Measurements from ENCODE around the gene MYL6.
"Not testable (repeated sequence)": the region's sequence is repeated elsewhere in the genome, so short reads cannot be mapped to it uniquely, and the experiment has no call there.

MYL6 gene

DNA sequence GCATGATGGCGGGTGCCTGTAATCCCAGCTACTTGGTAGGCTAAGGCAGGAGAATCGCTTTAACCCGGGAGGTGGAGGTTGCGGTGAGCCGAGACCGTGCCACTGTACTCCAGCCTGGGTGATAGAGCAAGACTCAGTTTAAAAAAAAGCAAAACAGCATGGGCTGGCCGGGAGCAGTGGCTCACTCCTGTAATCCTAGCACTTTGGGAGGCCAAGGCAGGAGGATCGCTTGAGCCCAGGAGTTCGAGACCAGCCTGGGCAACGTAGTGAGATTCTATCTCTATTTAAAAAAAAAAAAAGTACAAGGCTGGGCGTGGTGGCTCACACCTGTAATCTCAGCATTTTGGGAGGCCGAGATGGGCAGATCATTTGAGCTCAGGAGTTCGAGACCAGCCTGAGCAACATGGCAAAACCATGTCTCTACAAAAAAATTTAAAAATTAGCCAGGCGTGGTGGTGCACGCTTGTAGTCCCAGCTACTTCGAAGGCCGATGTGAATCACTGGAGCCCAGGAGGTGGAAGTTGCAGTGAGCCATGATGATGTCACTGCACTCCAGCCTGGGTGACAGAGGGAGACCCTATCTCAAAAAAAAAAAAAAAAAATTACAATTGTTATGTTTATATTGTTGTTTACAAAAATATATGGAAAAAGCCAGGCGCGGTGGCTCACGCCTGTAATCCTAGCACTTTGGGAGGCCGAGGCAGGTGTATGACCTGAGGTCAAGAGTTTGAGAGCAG, 1.5 kb upstream of the MYL6 start:
- not testable (repeated sequence) for DNase-seq (ENCODE audit: low read depth)

DNA sequence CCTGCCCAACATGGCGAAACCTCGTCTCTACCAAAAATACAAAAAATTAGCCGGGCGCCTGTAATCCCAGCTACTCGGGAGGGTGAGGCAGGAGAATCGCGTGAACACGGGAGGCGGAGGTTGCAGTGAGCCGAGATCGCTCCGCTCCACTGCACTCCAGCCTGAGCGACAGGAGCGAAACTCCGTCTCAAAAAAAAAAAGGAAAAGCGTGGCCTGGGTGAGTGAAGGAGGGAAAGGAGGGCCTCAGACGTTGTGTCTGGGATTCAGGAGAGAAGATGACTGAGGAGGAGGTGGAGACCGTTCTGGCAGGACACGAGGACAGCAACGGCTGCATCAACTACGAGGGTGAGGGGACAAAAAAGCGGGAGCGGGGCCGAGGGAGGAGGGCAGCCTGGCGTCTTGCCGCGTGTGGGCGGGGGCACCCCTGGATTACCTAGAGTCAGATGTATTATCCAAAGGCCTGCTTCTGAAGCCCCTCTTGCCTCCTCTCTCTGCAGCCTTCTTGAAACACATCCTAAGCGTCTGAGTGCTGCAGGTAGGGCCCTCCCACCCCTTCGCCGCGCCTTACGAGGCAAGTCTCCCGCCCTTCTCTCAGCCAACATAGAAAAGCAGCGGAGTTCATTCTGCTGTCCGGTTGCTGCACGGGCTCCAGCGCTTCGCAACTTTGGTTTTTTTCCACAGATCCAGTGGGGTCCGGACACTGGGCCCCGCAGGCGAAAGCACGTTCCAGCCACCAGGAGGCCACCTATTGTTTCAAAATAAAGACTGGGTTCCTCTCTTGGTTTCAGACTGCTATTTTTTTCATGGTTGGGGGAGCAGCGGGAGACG, 744 bp upstream of the MYL6 start:
- DNase-seq (ENCODE audit: low read depth) = peak; percentile 79

DNA sequence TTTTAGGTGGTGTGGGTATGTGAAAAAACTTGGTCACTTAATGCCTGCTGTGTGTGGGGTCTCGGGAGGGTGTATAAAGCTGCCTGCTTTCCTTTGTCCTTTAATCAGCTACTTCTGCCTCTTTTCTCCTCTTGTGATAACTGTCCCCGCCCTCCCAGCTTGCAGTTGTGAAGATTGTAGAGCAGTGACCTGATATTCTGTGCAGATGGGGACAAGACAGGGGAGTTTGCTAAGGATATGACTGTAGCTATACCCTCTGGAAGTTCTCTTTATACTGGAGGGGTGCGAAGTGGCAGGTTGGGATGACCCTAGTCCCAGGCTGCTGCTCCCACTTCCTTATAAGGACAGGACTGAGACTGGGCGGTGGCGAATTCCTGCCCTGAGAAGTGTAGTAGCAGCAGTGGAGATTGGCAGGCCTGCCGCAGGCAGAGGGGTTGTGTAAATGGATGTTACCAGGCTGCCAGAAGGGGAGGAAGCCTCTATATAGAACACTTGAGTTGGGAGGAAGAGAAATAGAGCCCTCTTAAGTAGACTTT, 835 bp downstream of the MYL6 start:
- DNase-seq (ENCODE audit: low read depth) = peak; percentile 59

DNA sequence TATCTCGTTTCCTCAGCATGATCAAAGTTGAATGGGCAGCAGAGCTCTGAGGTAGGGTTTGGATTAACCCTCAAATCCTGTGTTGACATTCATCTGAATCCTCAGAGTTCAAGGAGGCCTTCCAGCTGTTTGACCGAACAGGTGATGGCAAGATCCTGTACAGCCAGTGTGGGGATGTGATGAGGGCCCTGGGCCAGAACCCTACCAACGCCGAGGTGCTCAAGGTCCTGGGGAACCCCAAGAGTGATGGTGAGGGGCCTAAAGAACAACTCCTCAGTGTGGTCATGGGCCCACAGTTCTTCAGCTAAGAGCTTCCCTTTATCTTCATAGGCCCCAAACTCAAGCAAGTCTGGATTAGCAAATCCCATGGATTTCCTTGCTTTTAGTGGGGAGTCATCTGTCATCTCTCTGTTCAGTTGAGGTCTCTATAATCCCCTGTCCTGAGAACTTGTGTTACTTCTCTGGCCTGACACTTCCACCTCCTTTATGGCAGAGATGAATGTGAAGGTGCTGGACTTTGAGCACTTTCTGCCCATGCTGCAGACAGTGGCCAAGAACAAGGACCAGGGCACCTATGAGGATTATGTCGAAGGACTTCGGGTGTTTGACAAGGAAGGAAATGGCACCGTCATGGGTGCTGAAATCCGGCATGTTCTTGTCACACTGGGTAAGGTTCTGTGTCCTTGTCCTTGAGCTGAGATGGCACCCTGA, 1.5 kb downstream of the MYL6 start:
- DNase-seq (ENCODE audit: low read depth) = no peak

DNA sequence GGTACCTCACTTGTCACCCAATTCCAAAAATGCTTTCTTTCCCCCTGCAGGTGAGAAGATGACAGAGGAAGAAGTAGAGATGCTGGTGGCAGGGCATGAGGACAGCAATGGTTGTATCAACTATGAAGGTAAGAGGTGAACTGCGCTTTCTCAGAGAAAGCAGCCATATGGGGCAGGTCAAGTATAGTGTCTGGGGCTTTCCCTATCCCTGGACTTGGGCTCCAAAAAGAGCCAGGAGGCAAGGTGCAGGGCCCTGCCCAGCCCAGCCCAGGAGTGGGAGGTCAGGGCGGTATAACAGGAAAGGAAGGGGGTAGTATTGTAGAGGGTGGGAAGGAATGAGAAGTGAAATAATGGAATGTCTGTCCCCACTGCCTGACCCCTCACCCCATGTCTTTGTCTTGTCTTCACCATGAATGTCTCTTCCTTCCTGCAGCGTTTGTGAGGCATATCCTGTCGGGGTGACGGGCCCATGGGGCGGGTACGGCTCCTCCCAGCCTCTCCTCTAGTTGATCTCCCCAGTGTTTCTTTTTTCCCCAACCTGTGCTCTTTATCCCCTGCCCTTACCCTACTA, 2.1 kb downstream of the MYL6 start:
- no peak for DNase-seq (ENCODE audit: low read depth)

DNA sequence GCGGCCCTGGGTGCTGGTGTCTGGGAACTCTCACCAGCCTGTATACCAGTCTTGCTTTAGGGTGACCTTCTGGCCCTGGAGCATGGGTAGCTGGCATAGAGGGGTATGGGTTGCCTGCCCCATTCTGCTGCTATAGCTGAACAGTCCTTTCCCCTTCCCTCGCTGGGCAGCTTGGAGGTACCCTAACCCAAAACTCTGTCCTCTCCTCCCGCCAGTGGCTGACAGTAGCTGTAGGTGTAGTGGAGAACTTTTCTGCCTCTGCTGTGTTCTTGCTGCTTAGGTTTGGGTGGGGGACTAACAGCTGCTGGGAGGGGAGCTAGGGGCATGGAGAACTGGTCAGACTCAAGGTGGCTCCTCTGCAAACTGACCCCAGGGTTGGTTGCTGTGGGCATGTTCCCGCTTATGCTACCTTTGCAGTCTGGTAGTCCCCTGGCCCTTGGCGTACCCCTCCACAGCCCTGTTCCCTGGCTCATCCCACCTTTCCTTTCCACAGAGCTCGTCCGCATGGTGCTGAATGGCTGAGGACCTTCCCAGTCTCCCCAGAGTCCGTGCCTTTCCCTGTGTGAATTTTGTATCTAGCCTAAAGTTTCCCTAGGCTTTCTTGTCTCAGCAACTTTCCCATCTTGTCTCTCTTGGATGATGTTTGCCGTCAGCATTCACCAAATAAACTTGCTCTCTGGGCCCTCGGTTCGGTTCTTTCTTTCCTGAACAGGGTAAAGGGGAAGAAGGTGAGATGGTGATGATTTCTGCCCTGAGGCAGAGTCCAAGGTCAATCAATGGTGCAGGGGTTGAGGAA, 2.9 kb downstream of the MYL6 start:
- no peak for DNase-seq (ENCODE audit: low read depth)

DNA sequence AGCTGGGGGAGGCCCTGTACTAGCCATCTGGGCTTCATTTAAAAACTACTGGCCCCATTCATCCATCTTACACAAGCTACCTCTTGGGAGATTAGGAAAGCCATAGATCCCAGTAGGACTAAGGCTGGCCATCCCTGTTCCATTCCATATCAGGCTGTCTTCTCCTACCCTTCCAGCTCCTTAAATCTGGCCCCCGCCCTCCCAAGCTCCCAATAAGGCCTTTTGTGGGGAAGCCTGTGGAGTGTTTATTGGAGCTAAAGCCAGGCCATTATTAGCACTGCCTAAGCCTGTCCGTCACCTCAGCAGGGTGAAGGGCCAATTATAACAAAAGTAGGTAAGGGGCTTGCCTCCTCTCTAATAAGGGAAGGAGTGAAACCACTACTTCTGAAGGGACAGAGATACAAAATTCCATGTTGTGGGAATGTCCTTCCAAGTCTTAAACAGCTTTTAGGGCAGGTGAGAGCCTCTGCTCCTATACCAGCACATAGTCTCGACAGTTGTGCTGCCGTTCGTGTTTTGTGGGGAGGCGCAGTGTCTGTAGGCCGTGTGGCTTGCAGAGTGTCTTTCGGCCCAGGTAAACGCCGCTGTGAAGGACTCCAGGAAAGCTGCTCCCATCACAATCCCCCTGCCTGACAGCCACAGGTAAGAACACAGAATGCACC, 3.7 kb downstream of the MYL6 start:
- no peak for DNase-seq (ENCODE audit: low read depth)

DNA sequence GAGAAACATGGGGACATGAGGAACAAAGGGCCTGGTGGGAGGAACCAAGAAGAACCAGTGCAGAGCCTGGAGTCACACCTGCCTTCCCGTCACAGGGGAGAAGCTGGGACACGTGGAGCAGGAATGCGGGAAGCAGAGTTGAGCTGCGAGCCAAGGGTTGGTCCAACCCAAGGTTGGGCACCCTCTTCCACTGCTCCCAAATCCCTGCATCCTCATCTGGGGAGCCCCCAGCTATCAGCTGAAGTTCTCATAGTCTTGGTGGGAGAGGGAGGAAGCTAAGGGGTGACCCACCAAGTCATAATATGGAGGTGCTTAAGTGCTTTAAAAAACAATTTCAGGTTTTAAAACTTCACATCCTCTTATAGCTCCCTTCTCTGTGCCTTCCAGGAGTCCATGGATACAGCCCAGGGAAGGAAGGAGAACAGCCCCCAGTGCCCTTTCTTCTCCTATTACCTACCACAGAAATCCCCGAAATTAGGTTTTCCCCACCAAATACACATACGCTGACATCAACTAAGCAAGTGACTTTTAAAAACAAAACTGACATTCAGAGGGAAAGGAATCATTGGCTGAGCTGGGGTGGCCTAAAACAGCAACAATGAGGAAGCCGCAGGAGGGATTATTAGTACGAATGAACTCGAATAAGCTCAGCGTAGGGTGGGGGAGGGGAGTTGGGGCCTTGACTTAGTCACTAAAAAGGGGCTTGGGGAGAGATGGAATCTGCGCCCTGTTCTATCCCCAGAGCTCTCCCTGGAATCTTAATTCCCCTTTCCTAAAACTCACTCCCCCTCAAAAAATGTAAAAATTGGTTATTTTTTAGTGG, 4.5 kb downstream of the MYL6 start:
- DNase-seq (ENCODE audit: low read depth) = no peak

DNA sequence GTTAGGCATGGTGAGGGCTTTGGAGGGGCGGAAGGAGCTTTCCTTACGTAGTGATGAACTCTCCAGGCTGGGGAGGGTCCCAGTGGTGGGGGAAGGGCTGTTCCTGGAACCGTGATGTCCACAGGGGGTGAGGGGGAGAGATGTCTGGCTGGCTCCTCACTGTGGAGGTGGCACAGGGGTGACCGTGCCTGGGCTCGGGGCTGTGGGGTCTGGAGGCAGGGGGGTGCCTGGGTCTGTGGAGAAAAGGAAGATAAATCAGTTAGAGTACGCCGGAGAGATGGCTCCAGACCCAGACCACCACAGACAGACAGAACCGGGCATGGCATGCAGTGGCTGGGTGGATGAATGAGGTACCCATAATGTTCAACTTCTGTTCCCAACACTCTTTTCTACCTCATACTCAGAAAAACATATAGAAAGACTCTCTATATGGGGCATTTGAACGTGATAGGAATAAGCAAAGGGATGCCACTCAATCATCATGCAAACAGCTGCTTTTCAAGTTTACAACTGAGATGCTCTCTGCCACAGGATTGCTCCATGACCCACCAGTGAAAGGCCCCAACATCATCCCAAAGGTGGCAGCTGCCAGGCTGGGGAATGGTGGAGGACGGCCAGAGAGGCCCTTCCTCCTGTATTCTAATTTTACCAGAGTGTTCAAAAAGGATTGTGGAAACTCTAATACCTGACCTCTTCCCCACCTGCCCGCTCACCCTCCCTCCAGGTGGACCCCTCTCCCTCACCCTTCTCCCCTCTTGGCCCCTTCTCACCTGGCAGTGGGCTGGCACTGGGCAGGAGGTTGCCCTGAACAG, 5.6 kb downstream of the MYL6 start:
- no peak for DNase-seq (ENCODE audit: low read depth)

DNA sequence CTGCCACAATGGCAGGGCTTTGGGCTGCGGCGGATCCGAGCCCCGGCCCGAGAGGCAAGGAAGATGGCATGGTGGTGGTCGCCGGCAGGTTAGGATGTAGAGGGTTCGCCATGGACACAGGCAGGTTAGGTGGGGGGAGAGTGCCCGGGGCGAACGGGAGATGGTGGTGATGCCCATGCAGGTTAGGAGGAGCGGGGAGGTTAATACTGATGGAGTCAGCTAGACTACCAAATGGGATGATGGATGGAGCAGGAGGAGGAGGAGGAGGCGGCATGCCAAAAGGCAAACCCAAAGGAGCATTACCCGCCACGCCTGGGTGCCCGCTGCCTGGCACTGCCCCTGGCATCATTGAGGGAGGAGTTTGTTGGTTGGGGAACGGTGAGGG, 6.2 kb downstream of the MYL6 start:
- DNase-seq (ENCODE audit: low read depth) = no peak

DNA sequence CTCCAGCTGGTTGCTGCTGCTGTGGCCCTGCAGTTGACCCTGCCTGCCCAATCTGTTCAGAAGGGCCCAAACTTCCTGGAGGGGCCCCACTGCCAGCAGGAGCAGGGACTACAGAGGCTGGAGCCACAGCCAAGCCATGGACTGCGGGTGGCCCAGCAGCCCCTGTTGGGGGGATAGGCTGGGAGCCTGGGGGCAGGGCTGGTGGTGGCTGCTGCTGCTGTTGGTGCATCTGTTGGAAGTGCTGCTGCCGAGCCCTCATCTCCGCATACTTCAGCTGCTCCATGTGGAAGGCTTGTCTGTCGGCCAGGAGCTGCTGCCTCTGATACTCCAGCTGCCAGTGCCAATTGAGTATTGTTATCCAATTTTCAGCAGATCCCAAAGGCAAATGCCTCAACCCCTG, 7.2 kb downstream of the MYL6 start:
- no peak for DNase-seq (ENCODE audit: low read depth)

DNA sequence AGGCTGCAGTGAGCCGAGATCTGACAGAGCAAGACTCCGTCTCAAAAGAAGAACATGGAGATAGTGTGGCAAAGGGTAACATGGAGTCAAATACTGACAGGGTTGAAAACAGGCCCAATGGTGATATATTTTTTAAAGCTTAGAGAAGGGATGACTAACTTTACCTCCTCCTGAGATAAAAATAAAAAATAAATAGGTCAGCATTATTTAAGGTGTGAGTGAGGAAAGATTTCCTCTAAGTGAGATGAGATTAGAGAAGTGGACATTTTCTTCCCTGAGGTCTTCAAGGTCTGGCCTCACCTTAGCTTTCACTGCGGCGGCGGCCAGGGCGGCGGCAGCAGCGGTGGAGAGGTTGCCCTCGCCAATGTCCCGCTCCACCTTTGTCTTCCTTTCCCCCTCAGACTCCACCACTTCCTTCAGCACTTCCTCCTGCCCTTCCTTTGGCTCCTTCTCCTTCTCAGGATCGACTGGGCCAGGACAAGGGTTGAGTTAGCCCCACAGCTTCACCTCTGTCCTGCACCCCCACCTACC, 11.1 kb downstream of the MYL6 start:
- DNase-seq (ENCODE audit: low read depth) = no peak

DNA sequence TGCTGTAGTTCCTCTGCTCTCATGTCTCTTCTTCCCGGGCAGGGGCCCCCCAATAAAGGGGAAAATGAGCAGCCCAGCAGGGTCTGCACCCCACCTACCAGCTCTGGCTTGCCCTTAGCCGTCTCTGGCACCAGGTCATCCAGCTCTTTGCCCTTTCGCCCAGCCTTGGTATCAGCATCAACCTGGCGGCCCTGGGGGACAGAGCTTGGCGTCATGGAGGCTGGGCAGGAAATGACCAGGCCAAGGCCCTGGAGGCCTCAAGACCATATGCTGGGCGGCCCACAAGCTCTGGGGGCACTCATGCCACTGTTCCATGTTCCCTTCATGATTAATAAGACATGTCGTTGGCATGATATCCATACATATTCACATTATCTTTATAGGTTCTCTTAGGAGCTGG, 14.7 kb downstream of the MYL6 start:
- no peak for DNase-seq (ENCODE audit: low read depth)

DNA sequence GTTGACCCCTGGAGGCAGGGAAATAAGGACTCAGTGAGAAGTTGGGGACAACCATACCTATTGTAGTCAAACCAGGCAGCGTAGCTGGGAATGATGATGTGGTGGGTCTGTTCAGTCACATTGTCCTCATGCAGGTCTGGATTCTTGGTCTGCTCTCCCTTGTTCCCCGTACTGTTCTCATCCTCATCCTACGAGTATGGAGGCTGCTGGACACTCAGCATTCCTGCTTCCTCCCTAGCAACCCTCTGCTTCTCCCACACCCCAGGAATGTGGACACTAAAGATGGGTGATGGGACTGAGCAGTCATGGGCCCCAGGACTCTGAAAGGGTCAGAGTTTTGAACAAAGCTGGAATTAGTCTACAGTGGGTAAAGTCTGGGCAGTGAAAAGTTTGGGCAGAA, 20.2 kb downstream of the MYL6 start:
- DNase-seq (ENCODE audit: low read depth) = no peak

DNA sequence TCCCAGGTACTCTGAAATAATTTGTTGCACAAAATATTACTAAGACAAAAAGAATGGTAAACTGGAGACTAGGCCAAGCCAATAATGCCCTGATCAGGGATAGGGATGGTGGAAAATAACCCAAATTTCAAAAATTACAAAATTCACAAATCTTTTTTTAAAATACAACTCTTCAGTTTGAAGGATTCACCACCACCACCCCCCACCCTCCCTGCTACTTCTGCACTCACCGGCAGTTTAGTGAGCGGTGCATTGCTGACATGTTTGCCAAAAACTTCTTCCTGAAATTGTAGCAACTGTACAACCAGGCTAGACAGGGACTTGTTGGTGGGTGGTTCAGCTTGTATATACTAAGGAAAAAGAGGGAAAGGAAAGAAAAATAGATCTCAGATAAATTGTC, 28.8 kb downstream of the MYL6 start:
- DNase-seq (ENCODE audit: low read depth) = no peak

DNA sequence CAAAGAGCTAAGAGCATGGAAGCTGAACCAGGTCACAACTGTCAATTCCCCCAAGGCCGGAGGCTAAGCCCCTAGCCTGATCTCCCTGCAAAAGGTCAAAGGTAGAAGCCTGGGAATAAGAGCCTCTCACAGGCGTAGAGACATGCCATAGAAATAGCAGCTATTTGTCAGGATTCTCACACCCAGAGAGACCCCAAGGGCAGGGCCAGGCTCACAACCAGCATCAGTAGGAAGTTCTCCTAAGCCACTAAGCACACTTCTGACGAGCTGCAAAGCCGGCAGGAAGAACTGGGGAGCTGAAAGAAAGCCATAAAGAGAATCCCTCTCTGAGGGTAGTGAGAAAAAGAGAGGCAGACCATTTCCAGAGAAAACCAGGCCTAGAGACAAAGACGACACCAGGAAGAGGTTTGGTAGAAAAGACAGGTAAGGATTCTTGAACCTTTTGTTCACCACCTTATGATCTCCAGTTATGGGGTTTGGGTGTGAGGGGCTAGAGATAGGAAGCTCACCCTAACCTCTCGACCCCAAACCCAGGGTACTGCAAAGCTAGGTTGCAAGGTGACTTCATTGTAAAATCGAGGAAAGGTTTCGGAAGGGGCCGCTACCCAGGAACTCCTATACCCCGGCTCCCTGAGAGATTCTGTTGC, 30.1 kb downstream of the MYL6 start:
- no peak for DNase-seq (ENCODE audit: low read depth)

DNA sequence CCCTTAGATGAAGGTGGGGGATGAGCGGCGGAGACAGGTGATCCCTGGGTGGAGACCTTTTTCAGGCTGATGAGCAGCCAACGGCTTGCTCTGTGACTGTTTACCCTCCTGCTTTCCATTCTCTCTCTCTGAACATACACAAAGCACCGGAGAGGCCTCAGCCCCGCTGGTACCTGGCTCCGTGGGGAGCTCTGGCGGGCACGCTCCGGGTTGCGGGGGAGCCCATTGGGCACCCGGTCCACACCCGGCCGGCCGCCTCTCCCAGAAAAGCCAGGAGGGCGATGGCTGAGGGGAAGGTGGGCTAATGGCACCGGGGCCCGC, 30.6 kb downstream of the MYL6 start:
- no peak for DNase-seq (ENCODE audit: low read depth)

DNA sequence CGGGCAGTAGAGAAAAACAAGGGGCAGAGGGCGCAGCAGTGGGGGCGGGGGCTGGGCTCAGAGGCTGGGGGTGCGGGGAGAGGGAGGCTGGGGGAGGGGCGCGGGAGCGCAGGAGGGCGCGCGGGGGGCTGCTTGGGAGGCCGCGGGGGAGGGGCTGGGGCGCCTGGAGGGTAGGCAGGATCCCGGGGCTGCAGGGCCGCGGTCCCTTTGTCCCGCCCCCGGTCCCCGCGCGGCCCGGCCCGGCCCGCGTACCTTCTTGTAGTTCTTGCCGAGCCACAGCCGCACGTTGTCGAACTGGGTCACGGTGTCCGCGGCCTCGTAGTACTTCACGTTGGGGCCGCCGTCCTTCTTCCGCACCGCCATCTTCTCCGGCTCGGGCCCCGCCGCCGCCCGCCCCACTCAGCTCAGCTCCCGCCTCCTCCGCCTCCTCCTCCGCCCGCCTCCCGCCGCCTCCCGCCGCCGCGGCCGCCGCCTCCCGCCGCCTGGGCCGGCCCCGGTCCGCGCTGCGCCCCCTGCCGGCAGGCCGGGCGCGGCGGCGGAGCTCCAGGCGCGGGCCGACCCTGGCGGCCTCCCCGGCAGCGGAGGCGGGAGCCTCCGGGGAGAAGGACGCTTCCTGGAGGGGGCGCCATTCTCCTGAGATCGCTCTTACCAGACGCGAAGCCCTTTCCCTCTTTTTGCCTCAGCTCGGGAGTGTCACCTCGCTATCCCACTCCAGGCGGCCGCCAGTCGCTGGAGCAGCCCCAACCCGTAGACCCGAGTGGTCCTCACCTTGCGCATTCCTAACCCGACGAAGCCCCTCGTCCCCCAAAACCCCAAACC, 31.1 kb downstream of the MYL6 start, which contains the start of gene SMARCC2:
SMARCC2 (minus strand) TSS at position 385 of the 819 bp plus-strand sequence; CDS start at position 363, 22 bp downstream.
- DNase-seq (ENCODE audit: low read depth) = peak; percentile 55

Measured in HS-27A (cell line).